Measurements from ENCODE around the gene LPIN3. TPM values are rescaled to one million over a fixed set of nuclear protein-coding genes. Genes with fewer than 3 reads are reported as not detected.

LPIN3 gene
- total RNA-seq, 1 experiment from 2014 or later: 23.5 TPM

DNA sequence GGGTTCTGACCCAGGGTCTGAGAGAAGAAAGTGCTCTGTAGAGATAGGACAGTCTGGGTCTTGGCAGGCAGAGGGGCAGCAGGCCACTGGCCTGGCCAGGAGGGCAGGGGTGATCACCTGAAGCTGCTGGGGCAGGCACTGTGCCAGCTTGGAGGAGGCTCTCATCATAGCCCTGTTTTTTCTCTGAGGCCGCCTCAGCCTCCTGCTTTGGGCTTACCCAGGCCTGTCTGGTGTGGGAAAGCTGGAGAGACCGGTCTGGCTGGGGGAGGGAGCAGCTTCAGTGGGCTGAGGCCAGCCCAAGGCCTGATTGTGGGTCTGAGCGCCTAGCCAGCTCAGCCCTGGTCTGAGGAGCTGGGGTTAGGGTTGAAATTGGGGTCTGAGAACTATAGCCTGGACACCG, 3.9 kb downstream of the LPIN3 start:
- no peak overlapping the region for H3K27ac Mint-ChIP-seq (ENCODE audit: unreplicated experiment)

DNA sequence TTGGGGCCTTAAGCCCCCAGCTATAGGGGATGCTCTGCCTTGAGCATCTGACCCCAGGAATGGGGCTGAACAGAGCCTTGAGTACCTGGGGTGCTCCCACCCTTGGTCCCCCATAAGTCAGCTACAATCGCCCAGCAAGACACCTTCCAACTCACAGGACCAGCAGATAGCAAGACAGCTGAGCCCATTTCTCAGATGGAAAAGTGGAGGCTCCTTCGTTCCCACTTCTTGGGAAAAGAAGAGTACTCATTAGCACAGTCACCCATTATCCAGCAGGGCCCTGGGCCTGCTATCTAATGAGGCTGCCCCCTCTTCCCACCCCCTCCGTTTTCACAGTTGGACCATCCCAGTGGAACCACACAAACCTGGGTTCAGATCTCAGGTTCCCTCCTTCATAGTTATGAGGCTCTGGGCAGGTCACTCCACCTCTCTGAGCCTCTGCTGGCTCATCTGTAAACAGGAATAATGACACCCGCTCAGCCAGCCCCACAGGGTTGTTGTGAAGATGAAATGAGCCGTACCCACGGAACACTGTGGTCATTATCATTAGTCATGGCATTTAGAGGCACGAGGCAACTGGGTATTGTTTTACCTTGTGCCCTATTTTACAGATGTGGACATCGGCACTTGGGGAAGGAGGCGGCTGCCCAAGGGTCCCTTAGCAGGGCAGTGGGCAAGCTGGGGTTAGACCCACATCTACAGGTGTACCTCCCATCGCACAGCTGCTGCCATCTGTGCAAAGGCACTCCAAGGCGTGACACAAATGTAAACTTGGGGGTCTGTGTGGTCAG, 4.5 kb downstream of the LPIN3 start:
- Mint-ChIP-seq H3K36me3 (ENCODE audit: insufficient read depth, unreplicated experiment) (peaks cover 17% of the 10 kb centered on the region), H3K27ac (ENCODE audit: unreplicated experiment) (no peak overlapping the region), H3K4me1 (ENCODE audit: low read depth, unreplicated experiment) (peaks cover 3% of the 10 kb centered on the region), H3K9me3 (ENCODE audit: low read depth, unreplicated experiment) (no peaks in the 10 kb centered on the region), H3K4me3 (ENCODE audit: low read depth, unreplicated experiment) (no peak overlapping the region), H3K27me3 (ENCODE audit: unreplicated experiment) (no peaks in the 10 kb centered on the region)
- DNase-seq: no peak
- no TSS peak for BruUV-seq (replicated peaks)
- CTCF ChIA-PET: no interaction called here
- TF ChIP-seq, protein P1, sequence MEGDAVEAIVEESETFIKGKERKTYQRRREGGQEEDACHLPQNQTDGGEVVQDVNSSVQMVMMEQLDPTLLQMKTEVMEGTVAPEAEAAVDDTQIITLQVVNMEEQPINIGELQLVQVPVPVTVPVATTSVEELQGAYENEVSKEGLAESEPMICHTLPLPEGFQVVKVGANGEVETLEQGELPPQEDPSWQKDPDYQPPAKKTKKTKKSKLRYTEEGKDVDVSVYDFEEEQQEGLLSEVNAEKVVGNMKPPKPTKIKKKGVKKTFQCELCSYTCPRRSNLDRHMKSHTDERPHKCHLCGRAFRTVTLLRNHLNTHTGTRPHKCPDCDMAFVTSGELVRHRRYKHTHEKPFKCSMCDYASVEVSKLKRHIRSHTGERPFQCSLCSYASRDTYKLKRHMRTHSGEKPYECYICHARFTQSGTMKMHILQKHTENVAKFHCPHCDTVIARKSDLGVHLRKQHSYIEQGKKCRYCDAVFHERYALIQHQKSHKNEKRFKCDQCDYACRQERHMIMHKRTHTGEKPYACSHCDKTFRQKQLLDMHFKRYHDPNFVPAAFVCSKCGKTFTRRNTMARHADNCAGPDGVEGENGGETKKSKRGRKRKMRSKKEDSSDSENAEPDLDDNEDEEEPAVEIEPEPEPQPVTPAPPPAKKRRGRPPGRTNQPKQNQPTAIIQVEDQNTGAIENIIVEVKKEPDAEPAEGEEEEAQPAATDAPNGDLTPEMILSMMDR (IDR thresholded peaks at IDR 0.05; ENCODE audit: unreplicated experiment): no peak
- intact Hi-C loops (cut with micrococcal nuclease; ENCODE audit: unreplicated experiment): no loop called here

More for the DNA sequence above, 3.9 kb downstream of the LPIN3 start:
- H3K4me1 Mint-ChIP-seq (ENCODE audit: low read depth, unreplicated experiment): peaks cover 10% of the 10 kb centered on the region
- peaks cover 22% of the 10 kb centered on the region for H3K36me3 Mint-ChIP-seq (ENCODE audit: insufficient read depth, unreplicated experiment)
- no peaks in the 10 kb centered on the region for H3K9me3 Mint-ChIP-seq (ENCODE audit: low read depth, unreplicated experiment)
- no TSS peak for BruUV-seq (replicated peaks)
- no peak overlapping the region for H3K4me3 Mint-ChIP-seq (ENCODE audit: low read depth, unreplicated experiment)
- no peak for DNase-seq
- CTCF ChIA-PET: no interaction called here
- no peaks in the 10 kb centered on the region for H3K27me3 Mint-ChIP-seq (ENCODE audit: unreplicated experiment)
- intact Hi-C loops (cut with micrococcal nuclease; ENCODE audit: unreplicated experiment): no loop called here
- TF ChIP-seq, protein P1 (IDR thresholded peaks at IDR 0.05; ENCODE audit: unreplicated experiment): no peak

DNA sequence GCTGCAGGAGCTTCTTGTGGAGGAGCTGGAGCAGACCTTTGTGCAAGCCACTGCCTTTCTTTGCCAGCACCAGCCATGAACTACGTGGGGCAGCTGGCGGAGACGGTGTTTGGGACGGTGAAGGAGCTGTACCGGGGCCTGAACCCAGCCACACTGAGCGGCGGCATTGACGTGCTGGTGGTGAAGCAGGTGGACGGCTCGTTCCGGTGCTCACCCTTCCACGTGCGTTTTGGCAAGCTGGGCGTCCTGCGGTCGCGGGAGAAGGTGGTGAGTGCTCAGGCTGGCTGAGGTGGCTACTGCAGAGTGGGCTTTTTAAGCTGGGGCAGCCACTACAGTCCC, 5.1 kb downstream of the LPIN3 start:
- no peaks in the 10 kb centered on the region for H3K4me1 Mint-ChIP-seq (ENCODE audit: low read depth, unreplicated experiment)
- DNase-seq: no peak
- H3K27me3 Mint-ChIP-seq (ENCODE audit: unreplicated experiment): no peaks in the 10 kb centered on the region
- H3K27ac Mint-ChIP-seq (ENCODE audit: unreplicated experiment): no peak overlapping the region
- peaks cover 12% of the 10 kb centered on the region for H3K36me3 Mint-ChIP-seq (ENCODE audit: insufficient read depth, unreplicated experiment)
- H3K4me3 Mint-ChIP-seq (ENCODE audit: low read depth, unreplicated experiment): no peak overlapping the region
- no TSS peak for BruUV-seq (replicated peaks)
- CTCF ChIA-PET: no interaction called here
- TF ChIP-seq, protein P1 (IDR thresholded peaks at IDR 0.05; ENCODE audit: unreplicated experiment): no peak
- intact Hi-C loops (cut with micrococcal nuclease; ENCODE audit: unreplicated experiment): no loop called here
- no peaks in the 10 kb centered on the region for H3K9me3 Mint-ChIP-seq (ENCODE audit: low read depth, unreplicated experiment)

DNA sequence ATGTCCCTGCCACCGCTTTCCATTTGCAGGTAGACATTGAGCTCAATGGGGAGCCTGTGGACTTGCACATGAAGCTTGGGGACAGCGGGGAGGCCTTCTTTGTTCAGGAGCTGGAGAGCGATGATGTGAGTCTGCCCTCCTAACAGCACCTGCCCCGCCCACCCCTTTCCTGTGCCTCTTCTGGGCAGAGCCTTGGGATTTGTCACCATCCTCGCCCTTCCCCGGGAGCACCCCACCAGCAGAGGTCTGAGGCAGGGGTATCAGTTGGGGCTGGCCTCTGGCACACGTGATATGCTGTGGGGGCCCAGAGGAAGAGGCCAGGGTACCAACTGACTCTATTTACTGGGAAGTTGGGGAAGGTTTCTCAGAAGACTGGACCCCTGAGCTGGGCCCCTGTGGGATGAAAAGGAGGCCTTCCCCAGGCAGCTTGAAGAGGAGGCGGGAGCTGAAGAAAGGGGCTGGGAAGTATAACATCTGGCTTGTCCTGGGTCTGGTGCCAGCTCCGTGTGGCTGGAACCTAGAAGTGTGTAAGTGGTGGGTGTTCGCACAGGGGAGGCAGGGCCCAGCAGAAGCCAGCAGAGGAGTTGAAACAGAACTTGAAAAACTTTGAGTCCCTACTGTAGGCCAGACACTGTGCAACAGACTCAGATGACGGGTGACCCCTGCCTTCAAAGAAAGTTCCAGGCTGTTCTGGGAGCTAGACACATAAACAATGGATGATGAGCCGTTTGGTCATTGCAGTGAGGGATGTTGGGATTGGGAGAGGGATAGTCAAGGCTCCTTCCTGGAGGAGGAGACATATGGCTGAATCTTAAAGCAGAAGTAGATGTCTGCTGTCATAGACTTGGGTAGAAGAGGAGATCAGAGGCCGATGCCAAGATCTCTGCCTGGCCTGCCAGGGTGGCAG, 7.2 kb downstream of the LPIN3 start:
- H3K27ac Mint-ChIP-seq (ENCODE audit: unreplicated experiment): no peak overlapping the region
- H3K4me1 Mint-ChIP-seq (ENCODE audit: low read depth, unreplicated experiment): no peaks in the 10 kb centered on the region
- H3K27me3 Mint-ChIP-seq (ENCODE audit: unreplicated experiment): no peaks in the 10 kb centered on the region
- no peak overlapping the region for H3K4me3 Mint-ChIP-seq (ENCODE audit: low read depth, unreplicated experiment)
- H3K36me3 Mint-ChIP-seq (ENCODE audit: insufficient read depth, unreplicated experiment): peaks cover 5% of the 10 kb centered on the region
- CTCF ChIA-PET: no interaction called here
- DNase-seq: no peak
- TF ChIP-seq, protein P1 (IDR thresholded peaks at IDR 0.05; ENCODE audit: unreplicated experiment): no peak
- no peaks in the 10 kb centered on the region for H3K9me3 Mint-ChIP-seq (ENCODE audit: low read depth, unreplicated experiment)
- intact Hi-C loops (cut with micrococcal nuclease; ENCODE audit: unreplicated experiment): no loop called here
- no TSS peak for BruUV-seq (replicated peaks)

Measured in Calu3 (cell line).